ENCODE data around the gene ARL2BP.
"Not testable (repeated sequence)": the region's sequence is repeated elsewhere in the genome, so short reads cannot be mapped to it uniquely, and the experiment has no call there.

Gene ARL2BP

DNA sequence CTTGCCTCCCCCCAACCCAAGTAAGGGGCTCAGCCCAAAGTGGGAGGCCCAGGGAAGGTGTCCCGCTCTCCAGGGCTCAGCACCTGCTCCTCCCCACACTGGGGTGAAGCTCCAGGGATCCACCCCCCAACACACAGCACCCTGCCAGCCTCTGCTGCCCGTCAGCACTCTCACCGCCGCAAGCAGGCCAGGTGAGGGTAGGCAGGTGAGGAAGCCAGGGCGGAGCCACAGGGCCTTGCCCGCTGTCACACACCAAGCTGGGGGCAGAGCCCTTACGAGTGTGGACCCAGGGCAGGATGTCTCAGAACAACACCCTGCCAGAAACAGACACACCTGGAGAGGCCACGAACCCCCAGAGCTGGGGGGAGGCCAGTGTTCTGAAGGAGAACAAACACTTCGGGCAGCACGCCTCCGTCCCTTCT is 19.9 kb downstream of the ARL2BP start:
- FAIRE-seq, result no peak

DNA sequence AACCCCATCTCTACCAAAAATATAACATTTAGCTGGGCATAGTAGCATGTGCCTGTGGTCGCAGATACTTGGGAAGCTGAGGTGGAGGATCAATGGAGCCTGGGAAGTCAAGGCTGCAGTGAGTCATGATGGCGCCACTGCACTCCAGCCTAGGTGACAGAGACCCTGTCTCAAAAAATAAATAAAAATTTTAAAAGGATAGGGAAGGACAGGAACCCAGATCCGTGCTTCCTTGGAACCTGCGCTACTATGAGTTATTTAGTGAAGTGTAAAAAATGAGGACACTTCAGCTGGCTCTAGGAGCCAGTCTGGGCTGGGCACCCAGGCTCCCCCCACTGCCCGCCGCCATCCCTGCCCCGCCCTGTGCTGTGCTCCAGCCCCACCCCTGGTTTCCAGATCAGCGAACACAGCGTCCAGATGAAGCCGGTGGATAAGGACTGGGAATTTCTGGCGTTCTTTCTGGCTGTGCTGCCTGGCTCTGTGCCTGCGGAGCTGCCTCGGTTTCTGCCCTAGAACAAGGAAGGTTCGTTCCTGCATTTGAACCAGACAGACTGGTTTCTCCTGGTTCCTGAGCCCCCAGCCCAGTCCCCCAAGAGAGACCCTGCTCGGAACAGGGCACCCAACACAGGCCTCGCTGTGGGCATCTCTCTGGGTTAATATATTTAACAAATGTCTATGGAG is 20.9 kb downstream of the ARL2BP start:
- no peak for FAIRE-seq

DNA sequence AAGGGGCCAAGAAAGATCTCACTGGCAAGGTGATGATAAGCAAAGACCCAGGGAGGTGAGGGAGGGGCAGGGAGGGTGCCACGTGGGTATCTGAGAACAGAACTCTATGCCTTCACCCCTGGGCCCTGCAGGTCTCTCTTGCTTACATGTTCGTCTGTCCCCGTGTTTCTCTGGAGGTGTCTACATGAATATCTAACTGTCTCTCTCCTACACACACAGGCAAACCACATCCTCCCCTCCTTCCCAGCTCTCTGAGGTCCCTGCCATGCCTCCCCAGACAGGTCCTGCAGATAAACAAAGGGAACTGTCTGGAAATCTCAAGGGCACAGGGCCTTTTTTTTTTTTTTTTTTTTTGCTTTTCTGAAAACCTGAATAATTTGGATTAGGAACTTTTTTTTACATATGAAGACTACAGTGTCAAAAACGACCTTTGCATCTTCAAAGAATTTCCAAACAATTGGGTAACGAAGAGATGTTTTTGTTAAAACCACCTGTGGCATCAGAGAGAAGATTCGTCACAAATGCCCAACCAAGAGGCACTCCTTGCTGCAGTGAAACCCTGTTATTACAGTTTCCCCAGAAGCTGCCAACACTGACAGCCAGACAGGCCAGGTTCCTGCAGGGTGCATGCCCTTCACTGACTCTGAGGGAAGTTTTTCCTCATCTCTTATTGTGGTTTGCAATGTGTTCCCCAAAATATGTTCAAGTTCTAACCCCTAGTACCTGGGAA is 21.6 kb downstream of the ARL2BP start:
- FAIRE-seq, result no peak

DNA sequence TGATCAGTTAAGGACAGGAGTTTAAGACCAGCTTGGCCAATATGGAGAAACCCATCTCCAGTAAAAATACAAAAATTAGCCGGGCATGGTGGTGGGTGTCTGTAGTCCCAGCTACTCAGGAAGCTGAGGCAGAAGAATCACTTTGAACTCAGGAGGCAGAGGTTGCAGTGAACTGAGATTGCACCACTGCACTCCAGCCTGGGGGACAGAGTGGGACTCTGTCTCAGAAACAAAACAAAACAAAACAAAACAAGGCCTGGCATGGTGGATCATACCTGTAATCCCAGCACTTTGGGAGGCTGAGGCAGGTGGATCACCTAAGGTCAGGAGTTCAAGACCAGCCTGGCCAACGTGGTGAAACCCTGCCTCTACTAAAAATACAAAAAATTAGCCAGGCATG is 22.3 kb downstream of the ARL2BP start:
- not testable (repeated sequence) for FAIRE-seq

DNA sequence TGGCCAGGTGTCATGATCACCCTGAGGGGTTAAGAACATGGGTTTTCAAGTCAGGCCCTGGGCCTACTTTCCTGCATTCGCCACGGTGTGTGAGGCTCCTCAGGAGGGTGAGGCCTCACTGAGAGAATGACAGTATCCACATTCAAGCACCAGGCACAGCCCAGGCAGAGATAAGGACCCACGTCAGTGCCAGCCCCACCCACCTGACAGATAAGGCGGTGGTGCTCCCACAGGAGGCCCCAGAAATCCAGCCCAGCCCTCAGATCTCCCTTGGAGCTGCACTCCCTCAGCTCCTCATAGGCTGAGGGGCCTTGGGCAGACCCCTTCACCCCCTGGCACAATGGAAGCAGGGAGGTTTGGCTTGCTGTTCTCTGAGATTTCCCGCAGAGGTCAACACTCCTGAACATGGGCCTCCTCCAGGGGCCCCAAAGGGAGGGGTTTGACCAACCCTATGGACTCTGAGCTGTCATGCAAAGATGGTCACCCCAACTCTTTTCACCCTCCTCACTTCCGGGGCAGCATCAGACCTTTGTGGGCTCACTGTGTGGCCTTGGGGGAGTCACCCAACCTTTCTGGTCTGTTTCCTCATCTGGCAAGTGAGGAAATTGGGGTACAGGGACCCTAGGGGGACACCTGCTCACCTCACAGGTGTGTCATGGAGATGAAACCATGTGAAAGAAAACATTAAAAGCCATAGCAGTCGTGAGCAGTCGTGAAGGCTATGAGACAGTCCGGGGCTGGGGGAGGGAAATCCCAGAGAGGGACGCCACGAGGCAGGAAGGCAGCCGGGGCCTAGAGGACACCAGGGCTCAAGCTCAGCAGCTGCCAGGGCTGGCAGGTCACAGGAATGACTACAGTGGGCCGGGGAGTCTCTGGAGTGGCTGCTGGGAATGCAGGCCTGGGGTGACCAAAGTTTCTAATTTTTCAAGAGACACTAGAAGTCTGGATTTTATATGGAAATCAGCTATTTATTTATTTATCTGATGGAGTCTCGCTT is 24.0 kb downstream of the ARL2BP start:
- FAIRE-seq, result no peak

DNA sequence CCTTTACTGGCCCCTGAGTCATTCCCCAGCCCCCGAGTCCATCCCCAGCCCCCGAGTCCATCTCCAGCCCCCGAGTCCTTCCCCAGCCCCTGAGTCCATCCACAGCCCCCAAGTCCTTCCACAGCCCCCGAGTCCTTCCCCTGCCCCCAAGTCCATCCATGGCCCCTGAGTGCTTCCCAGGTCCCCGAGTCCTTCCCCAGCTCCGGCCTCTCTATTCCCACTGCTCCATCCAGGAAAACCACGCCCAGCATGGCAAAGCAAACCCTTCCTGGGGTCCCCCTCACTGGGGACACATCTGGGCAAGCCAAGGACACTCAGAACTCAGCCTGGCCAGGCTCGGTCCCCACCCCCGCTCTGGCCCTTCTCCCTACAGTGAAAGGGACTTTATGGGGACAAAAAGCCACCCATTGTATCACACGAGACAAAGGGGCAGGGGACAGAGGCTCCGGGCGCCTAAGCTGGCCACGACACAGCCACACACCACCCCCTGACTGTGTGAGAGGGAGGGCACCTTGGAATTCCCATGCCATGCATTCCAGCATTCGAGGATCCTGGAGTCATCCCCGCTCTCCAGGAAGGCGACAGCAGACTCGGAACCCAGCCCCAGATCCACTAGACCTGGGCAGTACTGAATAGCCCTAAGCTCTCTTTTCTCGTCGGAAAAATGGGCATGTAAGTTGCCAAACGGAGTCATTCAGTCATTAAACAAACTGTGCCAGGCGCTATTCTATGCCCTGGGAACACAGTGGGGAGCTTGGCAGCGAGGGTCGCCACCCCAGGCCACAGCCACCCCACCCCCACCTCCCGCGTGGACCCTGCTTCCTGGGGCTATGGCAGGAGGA is 25.4 kb downstream of the ARL2BP start:
- no peak for FAIRE-seq

DNA sequence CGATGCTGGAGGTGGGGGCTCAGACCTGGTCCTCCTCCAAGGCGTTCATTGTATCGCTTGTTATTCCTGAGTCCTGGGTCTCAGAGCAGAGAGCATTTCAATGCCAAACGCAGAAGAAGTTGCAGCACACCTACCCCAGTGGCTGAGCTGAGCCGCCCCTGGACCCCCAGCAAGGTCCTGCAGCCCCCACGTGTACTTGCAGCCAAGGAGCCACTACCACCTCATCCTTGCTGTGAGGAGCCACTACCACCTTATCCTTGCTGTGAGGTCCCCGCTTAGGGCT is 25.9 kb downstream of the ARL2BP start:
- FAIRE-seq, result no peak

DNA sequence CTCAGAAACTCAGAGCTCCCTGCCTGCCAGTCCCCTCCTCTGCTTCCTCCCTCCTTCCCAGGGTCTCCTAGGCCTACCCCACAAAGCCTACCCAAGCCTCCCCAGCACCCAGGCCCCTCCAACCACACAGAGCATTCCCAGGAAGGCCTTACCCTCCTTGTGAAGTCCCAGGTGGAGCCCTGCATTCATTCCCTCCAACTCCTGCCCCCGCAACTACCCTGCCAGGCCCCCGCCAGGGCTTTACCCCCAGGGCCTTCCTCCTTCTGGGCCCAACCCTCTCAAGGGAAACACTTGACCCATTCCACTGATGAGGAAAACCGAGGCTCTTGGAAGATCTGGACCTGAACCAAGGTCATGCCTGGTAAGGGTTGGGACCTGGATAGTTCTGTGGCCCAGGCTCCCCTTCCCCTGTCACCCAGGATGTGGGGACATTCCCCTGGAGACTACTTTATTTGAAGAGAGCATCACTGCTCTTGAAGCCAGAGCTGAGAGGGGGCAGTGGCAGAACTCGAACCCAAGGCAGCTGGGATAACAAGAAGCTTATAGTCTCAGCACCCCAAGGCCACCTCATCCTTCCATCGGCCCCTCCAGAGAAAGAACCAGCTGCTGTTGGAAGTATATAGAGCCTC is 26.9 kb downstream of the ARL2BP start:
- FAIRE-seq, result no peak

DNA sequence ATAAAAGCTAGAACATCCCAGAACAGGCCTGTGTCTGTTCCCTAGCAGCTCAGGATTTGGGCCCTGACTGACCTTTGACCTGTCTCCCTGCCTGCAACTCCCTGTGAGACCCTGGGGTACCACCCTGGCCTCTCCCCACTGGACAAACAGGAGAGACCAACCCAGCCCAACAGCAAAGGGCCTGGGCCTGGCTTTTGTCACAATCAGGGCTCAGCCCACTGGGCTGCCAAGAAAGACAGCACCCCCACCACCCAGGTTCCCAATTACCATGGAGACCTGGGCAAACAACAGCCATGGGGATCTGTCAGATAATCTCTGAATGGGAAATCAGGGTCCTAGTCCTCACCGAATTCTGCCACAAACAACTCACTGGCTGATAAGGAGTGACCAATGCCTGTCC is 28.3 kb downstream of the ARL2BP start:
- no peak for FAIRE-seq

DNA sequence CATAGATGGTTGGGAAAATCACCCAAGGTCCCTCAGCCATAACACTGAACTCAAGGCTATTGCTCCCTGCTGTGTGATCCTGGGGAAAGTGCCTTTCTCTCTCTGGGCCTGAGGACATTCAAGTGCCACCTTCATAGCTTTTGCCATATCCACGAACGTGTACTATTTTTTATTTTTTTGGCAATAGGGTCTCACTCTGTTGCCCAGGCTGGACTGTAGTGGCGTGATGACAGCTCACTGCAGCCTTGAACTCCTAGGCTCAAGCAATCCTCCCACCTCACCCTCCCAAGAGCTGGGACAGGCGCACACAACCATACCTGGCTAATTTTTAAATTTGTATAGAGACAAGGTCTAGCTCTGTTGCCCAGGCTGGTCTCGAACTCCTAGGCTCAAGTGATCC is 28.8 kb downstream of the ARL2BP start:
- no peak for FAIRE-seq

DNA sequence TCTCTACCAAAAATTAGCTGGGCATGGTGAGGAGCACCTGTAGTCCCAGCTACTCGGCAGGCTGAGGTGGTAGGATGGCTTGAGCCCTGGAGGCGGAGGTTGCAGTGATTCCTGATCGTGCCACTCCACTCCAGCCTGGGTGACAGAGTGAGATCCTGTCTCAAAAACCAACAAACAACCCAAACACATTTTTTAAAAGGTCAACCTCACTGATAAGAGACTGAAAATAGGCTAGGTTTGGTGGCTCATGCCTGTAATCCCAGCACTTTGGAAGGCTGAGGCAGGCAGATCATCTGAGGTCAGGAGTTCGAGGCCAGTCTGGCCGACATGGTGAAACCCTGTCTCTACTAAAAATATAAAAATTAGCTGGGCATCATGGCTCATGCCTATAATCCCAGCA is 30.9 kb downstream of the ARL2BP start:
- FAIRE-seq, result not testable (repeated sequence)

DNA sequence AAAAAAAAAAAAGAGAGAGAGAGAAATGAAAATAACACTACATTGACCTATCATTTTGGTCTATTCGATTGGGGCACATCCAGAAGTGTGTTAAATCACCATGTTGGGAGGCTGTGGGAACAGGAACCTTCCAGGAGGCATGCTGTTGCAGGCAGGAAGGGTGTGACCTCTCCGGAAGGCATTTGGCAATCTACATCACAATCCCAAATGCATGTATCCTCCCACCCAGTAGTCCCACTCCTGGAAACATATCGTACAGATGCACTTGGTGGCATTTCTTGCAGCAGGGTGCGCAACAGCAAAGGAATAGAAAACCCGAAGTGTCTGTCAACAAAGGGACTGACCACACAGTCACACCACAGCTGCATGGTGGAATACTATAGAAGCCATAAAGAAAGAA is 31.5 kb downstream of the ARL2BP start:
- no peak for FAIRE-seq

DNA sequence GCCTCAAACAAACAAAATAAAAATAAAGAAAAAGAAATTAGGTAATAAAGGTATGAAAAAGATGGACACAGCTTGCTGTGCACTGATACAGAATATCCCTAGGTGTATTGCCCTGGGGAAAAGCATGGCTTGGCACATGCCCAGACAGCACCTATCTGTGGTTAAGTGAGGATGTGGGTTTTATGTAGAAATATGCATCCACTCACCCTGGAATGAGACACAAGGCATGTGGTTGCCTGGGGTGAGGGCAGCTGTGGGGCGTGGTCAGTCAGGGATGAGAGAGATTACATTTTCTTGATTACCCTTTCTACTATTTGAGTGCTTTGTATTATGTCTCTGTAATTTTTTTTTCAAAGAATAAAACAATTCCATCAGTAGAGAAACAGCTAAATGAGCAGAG is 32.5 kb downstream of the ARL2BP start:
- no peak for FAIRE-seq

DNA sequence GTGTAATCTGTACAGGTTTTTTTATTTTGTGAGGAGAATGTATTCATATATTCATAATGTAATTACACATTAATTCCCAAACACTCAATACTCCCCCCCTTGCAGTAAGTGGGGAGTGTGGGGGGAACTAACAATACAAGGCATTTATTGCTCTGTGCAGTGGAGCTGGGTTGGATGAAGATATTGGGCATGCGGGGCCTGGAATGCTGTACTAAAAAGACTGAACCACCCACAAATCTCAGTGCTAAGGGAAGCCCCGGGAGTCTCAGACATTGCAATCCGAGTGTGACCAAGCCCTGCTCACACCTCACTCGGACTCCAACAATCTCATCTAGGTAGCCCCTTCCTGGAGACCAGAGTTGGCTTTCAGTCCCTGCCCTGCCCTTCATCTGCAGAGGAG is 33.4 kb downstream of the ARL2BP start:
- FAIRE-seq, result no peak

DNA sequence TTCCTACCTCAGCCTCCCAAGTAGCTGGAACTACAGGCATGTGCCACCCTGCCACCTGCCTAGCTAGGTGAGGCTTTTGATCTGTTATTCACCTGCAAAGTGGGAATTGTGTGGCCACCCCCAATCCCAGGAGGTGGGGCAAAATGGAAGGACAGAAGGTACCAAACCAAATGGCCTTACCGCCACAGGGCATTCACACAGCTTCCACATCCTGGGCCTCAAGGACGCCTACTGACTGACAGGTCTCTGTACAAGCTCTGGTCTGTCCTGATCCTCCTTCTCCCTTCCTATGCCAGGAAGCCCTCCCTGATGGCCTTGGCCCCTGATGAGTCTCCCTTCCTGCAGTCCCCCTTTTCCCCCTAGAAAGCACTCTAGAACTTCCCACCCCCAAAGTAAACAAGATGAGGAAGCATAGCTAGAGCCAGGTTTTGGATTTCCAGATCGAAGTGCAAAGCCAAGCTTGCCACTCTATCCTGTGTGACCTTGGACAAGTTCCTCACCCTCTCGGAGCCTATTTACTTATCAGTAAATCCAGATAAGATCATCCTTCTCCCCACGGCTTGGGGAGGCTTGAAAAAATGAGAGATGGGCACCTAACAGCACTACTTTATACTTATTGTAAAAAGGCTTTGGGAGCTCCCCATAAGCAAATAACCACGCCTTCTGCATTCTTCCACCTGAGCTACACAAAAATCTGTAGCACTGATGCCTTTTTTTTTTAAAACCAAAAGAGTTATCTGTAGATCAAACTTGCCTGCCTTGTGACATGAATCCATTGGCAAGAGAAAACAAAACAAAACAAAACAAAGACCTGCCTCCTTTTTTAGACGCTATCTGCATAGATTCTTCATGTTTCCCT is 35.0 kb downstream of the ARL2BP start:
- no peak for FAIRE-seq

DNA sequence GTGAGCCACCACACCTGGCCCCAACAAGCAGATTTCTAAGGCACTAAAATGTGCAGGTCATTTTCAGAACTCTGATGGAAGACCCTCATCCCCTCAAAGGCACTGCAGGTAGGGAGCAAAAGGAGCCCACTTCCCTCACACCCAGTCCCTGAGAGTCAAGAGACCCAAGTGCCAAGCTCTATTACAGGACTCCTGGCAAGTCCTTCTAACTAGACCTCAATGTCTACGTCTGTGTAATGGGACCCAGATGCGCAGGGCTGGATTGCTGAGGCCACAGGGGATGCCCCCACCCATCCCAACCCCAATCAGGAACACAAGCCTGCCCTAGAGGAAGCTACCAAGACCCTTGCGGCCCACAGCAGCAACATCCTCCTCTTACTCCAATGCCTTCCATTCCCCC is 36.7 kb downstream of the ARL2BP start:
- FAIRE-seq, result no peak

DNA sequence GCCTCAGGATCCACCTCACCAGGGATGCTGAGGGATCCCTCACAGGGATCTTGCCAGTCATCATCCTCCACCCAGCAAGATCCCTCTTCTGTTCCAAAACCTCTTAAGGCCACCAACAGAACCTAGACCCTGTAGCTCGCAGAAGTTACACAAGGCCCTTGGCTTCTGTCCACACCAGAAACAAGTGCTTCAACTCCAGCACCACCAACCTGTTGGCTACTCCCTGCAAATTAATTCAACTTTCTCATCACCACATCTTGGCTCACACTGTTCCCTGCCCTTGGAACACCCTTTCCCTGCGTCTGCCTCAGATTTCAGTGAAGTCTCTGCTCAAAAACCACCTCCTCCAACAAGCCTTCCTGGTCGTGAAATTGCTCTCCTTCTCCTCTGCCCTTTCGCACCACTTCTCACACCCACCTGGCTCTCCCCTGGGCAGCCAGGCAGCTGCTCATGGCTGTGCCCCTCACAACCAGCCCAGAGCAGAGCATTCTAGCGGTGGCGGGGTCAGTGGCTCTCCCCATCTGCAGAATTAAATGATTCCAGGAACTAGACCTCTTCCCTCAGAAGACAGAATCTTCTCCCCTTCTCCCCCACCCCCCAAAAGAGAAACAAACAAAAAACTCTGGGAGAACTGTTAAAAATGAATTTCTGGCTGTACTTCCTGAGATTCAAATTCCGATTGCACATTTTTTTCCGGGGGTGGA is 37.6 kb downstream of the ARL2BP start:
- no peak for FAIRE-seq

DNA sequence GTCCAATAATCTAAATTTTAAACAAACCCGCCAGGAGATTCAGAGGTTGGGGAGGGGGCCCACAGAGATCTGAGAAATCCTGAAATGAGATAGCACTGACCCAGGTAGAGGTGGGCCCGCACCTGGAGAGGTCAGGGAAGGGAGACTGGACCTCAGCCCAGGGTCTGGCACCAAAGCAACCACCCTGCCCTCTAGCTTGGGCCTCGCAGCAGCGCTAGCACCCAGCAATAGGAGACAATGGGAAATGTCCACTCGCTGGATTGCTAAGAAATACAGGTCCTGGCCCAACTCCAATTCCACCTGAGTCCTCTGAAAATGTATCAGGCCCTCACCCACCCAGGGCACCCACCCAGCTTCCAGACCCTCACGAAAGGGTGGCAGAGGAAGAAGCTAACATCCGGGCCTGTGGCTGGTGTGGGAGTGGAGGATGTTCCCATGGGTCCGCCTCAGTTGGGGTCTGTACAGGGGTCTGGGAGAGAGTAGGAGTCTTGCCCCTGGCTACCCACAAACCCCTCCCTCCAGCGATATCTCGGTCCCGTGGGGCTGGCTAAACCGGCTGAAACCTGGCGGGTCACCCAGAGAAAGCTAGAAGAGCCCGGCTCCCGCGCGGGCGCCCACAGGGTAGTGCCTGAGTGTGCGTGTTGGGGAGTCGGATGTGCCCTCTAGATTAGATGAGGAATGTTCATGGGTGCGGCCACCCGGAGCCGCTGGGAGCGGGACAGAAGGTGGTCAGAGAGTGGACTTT is 38.3 kb downstream of the ARL2BP start:
- no peak for FAIRE-seq

DNA sequence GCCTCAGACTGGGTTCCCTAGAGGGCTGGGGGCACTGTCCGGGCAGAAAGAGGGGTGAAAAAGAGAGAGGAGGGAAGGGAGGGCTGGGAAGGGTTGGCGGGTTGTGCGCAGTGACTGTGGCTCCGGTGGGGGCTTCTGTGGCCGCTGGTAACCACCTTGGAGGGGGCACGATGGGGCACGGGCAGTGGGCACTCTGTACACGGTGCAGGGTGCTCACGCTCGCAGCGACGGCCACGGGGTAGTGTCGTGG is 38.8 kb downstream of the ARL2BP start:
- no peak for FAIRE-seq
